Measurements from ENCODE around the gene HIVEP3.

The HIVEP3 gene

DNA sequence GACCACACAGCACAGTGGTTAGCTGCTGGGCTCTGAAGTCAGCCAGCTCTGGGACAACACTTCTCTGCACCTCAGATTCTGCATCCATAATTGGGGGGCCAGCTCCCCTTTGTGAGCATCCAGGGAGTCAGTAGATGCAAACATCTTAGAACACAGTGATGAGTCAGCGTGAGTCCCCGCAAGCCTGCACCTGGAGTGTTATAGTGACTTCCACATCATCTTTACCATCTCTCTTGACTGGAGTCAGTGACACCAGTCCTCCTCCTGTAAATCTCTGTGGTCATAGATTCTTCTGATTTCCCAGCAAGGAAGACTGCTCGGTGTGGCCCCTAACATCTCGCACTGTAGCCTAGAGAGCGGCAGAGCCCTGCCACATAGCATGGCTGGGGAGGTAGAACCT is 420.3 kb downstream of the HIVEP3 start:
- no peak overlapping the region for H3K4me3 ChIP-seq (ENCODE audit: low read length)
- TF ChIP-seq, protein P1, sequence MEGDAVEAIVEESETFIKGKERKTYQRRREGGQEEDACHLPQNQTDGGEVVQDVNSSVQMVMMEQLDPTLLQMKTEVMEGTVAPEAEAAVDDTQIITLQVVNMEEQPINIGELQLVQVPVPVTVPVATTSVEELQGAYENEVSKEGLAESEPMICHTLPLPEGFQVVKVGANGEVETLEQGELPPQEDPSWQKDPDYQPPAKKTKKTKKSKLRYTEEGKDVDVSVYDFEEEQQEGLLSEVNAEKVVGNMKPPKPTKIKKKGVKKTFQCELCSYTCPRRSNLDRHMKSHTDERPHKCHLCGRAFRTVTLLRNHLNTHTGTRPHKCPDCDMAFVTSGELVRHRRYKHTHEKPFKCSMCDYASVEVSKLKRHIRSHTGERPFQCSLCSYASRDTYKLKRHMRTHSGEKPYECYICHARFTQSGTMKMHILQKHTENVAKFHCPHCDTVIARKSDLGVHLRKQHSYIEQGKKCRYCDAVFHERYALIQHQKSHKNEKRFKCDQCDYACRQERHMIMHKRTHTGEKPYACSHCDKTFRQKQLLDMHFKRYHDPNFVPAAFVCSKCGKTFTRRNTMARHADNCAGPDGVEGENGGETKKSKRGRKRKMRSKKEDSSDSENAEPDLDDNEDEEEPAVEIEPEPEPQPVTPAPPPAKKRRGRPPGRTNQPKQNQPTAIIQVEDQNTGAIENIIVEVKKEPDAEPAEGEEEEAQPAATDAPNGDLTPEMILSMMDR (IDR thresholded peaks at IDR 0.05; ENCODE audit: insufficient read depth, low read depth, low read length, missing control alignments) = no peak
- peak; percentile 65 for DNase-seq (ENCODE audit: low read depth)

DNA sequence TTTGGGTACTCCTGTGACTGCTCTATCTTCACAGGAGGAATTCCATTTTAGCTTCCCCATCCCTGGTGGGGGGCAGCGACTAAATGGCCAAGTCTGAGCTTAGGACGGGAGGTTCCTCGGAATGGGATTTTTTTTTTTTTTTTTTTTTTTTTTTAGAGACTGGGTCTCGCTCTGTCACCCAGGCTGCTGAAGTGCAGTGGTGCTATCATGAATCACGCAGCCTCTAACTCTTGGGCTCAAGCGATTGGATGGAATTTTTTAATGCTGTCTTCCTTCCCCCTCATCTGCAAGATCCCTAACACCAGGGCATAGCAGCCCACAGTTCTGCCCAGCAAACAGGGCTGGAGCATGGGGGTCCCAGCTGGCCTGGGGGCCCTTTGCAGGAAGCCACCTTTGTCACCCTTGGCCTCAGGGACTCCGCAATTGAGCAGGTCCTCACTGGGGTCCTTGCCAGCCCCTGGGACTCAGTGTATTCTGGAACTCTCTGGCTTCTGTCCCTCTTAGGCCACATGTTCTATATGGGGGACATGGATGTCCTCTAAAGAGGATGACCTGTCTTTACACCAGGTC is 421.2 kb downstream of the HIVEP3 start:
- no peak for DNase-seq (ENCODE audit: low read depth)
- TF ChIP-seq, protein P1 (IDR thresholded peaks at IDR 0.05; ENCODE audit: insufficient read depth, low read depth, low read length, missing control alignments) = no peak
- no peak overlapping the region for H3K4me3 ChIP-seq (ENCODE audit: low read length)

DNA sequence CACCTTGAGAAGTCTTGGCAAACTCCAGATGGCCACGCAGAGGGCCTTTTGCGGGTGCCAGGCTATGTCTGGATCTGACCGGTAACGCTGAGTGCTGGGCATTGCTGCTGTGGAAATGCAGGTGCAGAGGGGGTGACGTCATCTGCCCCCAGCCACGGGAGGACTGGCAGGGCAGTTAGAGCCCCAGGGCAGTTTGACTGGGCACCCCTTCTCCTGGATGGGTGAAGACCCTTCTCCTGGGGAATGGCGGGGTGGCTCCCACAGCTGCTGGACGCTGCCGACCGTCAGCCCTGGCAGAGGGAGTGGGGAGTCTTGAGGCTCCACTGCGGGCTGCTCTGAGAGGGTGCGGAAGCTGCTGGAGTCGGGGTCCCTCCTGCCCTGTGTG is 421.7 kb downstream of the HIVEP3 start:
- TF ChIP-seq, protein P1 (IDR thresholded peaks at IDR 0.05; ENCODE audit: insufficient read depth, low read depth, low read length, missing control alignments) = no peak
- DNase-seq (ENCODE audit: low read depth) = no peak
- no peak overlapping the region for H3K4me3 ChIP-seq (ENCODE audit: low read length)

DNA sequence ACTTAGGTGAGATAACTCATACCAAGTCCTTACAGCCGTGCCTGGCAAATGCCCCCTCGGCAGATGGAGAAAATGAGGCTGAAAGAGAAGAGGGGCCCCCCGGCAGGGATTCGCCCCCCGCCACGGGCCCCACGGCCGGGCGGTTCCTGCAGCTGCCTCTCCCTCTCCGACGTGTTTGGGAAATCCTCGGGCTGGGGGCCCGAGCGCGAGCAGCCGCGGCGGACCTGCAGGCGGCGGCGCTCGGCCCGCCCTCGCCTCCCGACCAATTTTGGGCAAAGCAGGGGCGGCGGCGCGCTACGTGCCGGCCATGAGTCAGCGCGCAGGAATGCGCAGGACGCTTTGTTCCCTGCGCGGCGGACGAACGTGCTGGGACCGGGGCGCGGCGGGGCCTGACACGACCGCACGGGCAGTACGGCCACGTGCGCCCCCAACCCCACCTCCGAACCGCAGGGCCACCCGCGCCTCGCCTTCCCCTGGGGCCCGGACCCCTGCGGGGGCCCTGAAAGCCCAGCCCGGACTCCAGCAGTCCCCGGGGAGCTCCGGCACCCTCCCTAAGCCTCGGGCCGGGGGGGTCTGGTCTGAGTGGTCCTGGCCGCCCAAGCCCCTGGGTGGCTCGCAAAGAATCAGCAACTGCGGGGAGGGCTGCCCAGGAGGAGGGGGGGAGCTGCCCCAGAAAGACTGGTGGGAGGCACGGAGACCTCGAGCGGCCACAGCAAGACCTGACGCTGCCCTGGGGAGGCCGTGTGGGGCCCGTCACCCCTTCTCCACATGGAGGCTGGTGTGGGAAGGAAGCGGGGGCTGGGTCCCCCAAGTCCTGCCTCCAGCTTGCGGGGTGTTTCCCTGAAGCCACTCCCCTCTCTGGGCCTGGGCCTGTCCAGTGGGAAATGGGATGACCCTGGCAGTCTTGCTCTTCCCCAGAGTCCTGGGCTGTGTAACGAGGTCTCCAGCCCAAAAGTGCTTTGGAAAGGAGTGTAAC is 422.4 kb downstream of the HIVEP3 start:
- DNase-seq (ENCODE audit: low read depth) = peak; percentile 91
- TF ChIP-seq, protein P1 (IDR thresholded peaks at IDR 0.05; ENCODE audit: insufficient read depth, low read depth, low read length, missing control alignments) = no peak
- no peak overlapping the region for H3K4me3 ChIP-seq (ENCODE audit: low read length)

DNA sequence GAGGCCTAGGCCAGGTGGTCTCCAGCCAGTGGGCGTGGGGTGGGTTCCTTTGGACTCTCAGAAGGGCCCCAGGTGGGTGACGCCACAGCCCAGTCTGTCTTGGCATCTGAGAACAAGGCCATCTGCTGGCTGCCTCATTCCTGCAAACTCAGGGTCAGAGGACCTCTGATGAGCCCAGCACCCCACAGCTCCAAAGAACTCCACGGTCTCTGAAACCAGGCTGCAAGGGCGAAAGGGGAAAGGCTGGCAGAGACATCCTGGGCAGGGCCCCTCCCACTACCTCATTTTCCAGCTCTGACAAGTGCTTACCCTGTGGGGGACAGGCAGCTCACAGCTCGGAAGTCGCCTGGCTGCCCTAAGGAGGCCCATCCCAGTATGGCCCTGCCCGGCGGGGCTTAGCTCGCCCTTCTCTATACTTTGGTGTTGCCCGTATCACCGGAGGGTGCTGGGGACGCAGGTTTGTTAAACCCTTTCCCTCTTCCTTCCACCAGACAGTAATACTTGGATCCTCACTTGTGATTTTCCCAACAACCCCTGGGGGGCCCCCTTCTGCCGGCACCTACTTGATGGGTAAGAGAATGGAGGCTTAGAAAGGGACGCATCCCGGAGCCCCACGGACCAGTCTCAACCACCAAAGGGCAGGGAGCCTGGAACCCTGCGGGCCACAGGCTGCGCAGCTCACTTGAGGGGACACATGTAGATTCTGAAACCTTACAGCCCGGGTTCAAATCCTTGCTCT is 423.3 kb downstream of the HIVEP3 start:
- TF ChIP-seq, protein P1 (IDR thresholded peaks at IDR 0.05; ENCODE audit: insufficient read depth, low read depth, low read length, missing control alignments) = peak; percentile 43
- H3K4me3 ChIP-seq (ENCODE audit: low read length) = no peak overlapping the region
- DNase-seq (ENCODE audit: low read depth) = peak; percentile 54

DNA sequence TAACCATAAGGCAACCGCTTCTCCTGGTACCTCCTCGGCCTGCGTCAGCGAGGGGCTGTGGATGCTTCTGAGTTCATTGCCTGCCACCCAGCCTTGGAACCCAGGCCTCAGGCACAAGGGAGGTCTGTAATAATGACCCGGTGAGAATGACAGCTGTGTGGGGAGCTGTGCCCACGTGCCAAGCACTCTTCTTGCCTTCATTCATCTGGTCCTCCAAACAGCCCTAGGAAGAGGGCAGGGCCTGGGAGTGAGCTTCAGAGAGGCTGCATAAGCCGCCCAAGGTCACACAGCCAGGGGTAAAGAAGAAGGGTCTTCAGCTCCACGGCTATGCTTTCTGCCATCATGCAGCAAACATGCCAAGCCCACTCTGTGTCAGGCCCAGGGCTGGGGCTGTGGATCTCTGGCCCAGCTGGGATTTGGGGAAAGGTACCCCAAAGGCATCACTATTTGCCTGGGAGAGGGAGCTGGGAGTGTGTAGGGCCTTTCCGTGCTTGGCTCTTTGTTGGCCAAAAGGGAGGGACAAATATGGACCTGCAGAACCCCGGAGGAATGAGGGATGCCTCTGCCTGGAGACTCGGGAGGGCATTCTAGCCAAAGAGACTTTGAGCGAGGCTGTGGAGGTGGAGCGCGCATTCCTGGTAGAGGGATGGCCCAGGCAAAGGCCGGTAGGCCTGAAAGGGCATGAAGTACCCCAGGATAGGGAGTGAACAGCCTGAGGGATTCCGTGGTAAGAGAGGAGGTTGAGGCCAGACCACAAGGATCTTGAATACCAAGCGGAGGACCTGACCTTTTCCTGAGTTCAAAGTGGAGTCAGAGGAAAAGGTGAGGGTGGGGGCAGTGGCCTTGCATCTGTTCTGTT is 424.1 kb downstream of the HIVEP3 start:
- TF ChIP-seq, protein P1 (IDR thresholded peaks at IDR 0.05; ENCODE audit: insufficient read depth, low read depth, low read length, missing control alignments) = no peak
- no peak overlapping the region for H3K4me3 ChIP-seq (ENCODE audit: low read length)
- no peak for DNase-seq (ENCODE audit: low read depth)

All from epithelial cell of esophagus (primary cell).